Cardiac muscle cell (in vitro differentiated cells and primary cell): ENCODE data around the gene RICTOR. TPM values are rescaled to one million over a fixed set of nuclear protein-coding genes. Genes with fewer than 3 reads are reported as not detected.
A peak's percentile ranks its signal among the peaks of the same experiment; 100 is the strongest.

Experiments
- DNase-seq, 2 donors: peaks; one replicate each; pipeline versions ENCODE4 v3.0.0 to v3.0.0-alpha.2; 2010 to 2017; ENCODE audit warnings: low read depth in 1 of 2, low spot score in 1 of 2
- H3K27ac ChIP-seq: fragments of 200-600 bp; sonication (generic); 2 replicates; pipeline ENCODE4 v1.5.1; 2016
- H3K27me3 ChIP-seq: fragments of 200-600 bp; sonication (generic); 2 replicates; pipeline ENCODE4 v1.6.0; 2016; ENCODE audit warnings: control low read depth
- H3K36me3 ChIP-seq: fragments of 200-600 bp; sonication (generic); 2 replicates; pipeline ENCODE4 v1.5.1; 2016; ENCODE audit warnings: control low read depth
- H3K4me1 ChIP-seq: fragments of 200-600 bp; sonication (generic); 2 replicates; pipeline ENCODE4 v1.8.1; 2017; ENCODE audit warnings: low read depth, mild to moderate bottlenecking, mixed run types
- H3K4me3 ChIP-seq: fragments of 200-600 bp; sonication (generic); 2 replicates; pipeline ENCODE4 v1.5.1; 2016; ENCODE audit warnings: mild to moderate bottlenecking
- H3K9me3 ChIP-seq: fragments of 200-600 bp; sonication (generic); 2 replicates; pipeline ENCODE4 v1.5.1; 2017; ENCODE audit warnings: low read depth, mild to moderate bottlenecking, control low read depth
- CTCF ChIP-seq: IDR thresholded peaks from 2 replicates; pipeline ENCODE4 v1.5.1; 2012; ENCODE audit warnings: low read depth, mild to moderate bottlenecking, low read length
- polyA plus RNA-seq: library from polyadenylated mRNA; unstranded; fragments of >200 nt; fragmentation: Nextera tagmentation; extraction: Ambion mirVana; gene quantifications from 2 replicates; pipeline ENCODE4 v1.2.1, GENCODE V29; 2016
- total RNA-seq: library from RNA; depleted of rRNA; stranded (reverse); fragments of >200 nt; gene quantifications from 2 replicates; pipeline ENCODE4 v1.2.3, GENCODE V29; 2016

RICTOR gene
- total and polyA plus RNA-seq, 2 experiments from 2014 or later, result 6.0 to 20.6 TPM

- H3K36me3 ChIP-seq, result no peaks in the 10 kb centered on the region
- H3K27ac ChIP-seq, result no peak overlapping the region
- no peak overlapping the region for H3K4me3 ChIP-seq
- DNase-seq, result no peak
- H3K4me1 ChIP-seq, result no peaks in the 10 kb centered on the region
- no peak for TF ChIP-seq CTCF
- no peaks in the 10 kb centered on the region for H3K9me3 ChIP-seq
- no peaks in the 10 kb centered on the region for H3K27me3 ChIP-seq
Measured at GRCh38 chr5:39104221-39104620, 30.0 kb upstream of the RICTOR start.

GRCh38 chr5:39102684-39103155 is 28.5 kb upstream of the RICTOR start:
- DNase-seq, result peak in 1 of 2 donors; percentile 51
- no peak for TF ChIP-seq CTCF
- no peak overlapping the region for H3K27ac ChIP-seq
- no peaks in the 10 kb centered on the region for H3K4me1 ChIP-seq
- no peaks in the 10 kb centered on the region for H3K9me3 ChIP-seq
- H3K36me3 ChIP-seq, result no peaks in the 10 kb centered on the region
- H3K4me3 ChIP-seq, result no peak overlapping the region
- no peaks in the 10 kb centered on the region for H3K27me3 ChIP-seq

- Histone ChIP-seq H3K27ac (no peak overlapping the region), H3K4me1 (no peaks in the 10 kb centered on the region), H3K4me3 (no peak overlapping the region), H3K36me3 (no peaks in the 10 kb centered on the region), H3K9me3 (no peaks in the 10 kb centered on the region), H3K27me3 (no peaks in the 10 kb centered on the region)
- peak in 1 of 2 donors; percentile 87 for DNase-seq
- no peak for TF ChIP-seq CTCF
Measured at GRCh38 chr5:39100851-39101396, 26.7 kb upstream of the RICTOR start.

GRCh38 chr5:39100301-39100850 is 26.2 kb upstream of the RICTOR start:
- H3K4me3 ChIP-seq, result no peak overlapping the region
- H3K9me3 ChIP-seq, result no peaks in the 10 kb centered on the region
- no peaks in the 10 kb centered on the region for H3K27me3 ChIP-seq
- no peaks in the 10 kb centered on the region for H3K4me1 ChIP-seq
- no peaks in the 10 kb centered on the region for H3K36me3 ChIP-seq
- DNase-seq, result no peak
- no peak for TF ChIP-seq CTCF
- H3K27ac ChIP-seq, result no peak overlapping the region

- no peaks in the 10 kb centered on the region for H3K9me3 ChIP-seq
- H3K36me3 ChIP-seq, result no peaks in the 10 kb centered on the region
- no peaks in the 10 kb centered on the region for H3K27me3 ChIP-seq
- no peak overlapping the region for H3K27ac ChIP-seq
- TF ChIP-seq CTCF, result no peak
- H3K4me1 ChIP-seq, result no peaks in the 10 kb centered on the region
- no peak for DNase-seq
- H3K4me3 ChIP-seq, result no peak overlapping the region
Measured at GRCh38 chr5:39099831-39100230, 25.6 kb upstream of the RICTOR start.
